HL-60 (cell line): ENCODE results near the gene ELAVL3.
"Not testable (repeated sequence)": the region's sequence is repeated elsewhere in the genome, so short reads cannot be mapped to it uniquely, and the experiment has no call there.

Experiments
- DNase-seq, 2 experiments: peaks; one replicate each; pipeline ENCODE4 v3.0.0-alpha.2; 2010 to 2020; ENCODE audit warnings: low read depth in 1 of 2, low spot score in 1 of 2
- H3K27ac ChIP-seq: fragments of 250-450 bp; sonication (Bioruptor Pico); replicated peaks from 2 replicates; pipeline ENCODE4 v1.5.1; 2020; ENCODE audit warnings: mild to moderate bottlenecking, moderate library complexity
- H3K27me3 ChIP-seq: fragments of 250-450 bp; sonication (Bioruptor Pico); 2 replicates; pipeline ENCODE4 v1.5.1; 2021; ENCODE audit warnings: mild to moderate bottlenecking, moderate library complexity; ENCODE audit not compliant: insufficient read depth, poor library complexity, severe bottlenecking
- H3K4me3 ChIP-seq: replicated peaks from 2 replicates; pipeline ENCODE4 v1.5.1; 2011; ENCODE audit warnings: mild to moderate bottlenecking, control low read depth, low read length; ENCODE audit not compliant: insufficient read depth
- CTCF ChIP-seq: IDR thresholded peaks from one replicate; pipeline ENCODE4 v1.5.1; 2011; ENCODE audit warnings: low read length, control low read depth, inconsistent platforms; ENCODE audit not compliant: insufficient read depth
- GABPA ChIP-seq: IDR thresholded peaks from 2 replicates; pipeline ENCODE4 v1.6.1; 2012; ENCODE audit warnings: low read depth
- POLR2AphosphoS5 ChIP-seq: IDR thresholded peaks from 2 replicates; pipeline ENCODE4 v1.6.1; 2012; ENCODE audit warnings: low read depth
- REST ChIP-seq: IDR thresholded peaks from 2 replicates; pipeline ENCODE4 v1.6.1; 2012; ENCODE audit warnings: low read depth; ENCODE audit not compliant: insufficient replicate concordance
- SPI1 ChIP-seq: IDR thresholded peaks from 2 replicates; pipeline ENCODE4 v1.6.1; 2012; ENCODE audit warnings: low read depth, mild to moderate bottlenecking, borderline replicate concordance

Gene ELAVL3

GRCh38 chr19:11464333-11465265 lies 16.2 kb downstream of the ELAVL3 start:
- TF ChIP-seq GABPA (no peak), REST (no peak), POLR2AphosphoS5 (no peak), CTCF (no peak), SPI1 (no peak)

GRCh38 chr19:11463391-11463790 lies 17.5 kb downstream of the ELAVL3 start:
- Histone ChIP-seq H3K4me3 (no peak overlapping the region), H3K27me3 (no peaks in the 10 kb centered on the region), H3K27ac (no peak overlapping the region)
- no peak for TF ChIP-seq CTCF
- DNase-seq: no peak

More at GRCh38 chr19:11464333-11465265, 16.2 kb downstream of the ELAVL3 start:
- no peak for DNase-seq
- Histone ChIP-seq H3K27me3 (no peaks in the 10 kb centered on the region), H3K4me3 (no peak overlapping the region), H3K27ac (no peak overlapping the region)

- H3K27ac ChIP-seq: no peak overlapping the region
- no peaks in the 10 kb centered on the region for H3K27me3 ChIP-seq
- TF ChIP-seq REST (no peak), GABPA (no peak), SPI1 (no peak), POLR2AphosphoS5 (no peak), CTCF (no peak)
- DNase-seq: no peak
- no peak overlapping the region for H3K4me3 ChIP-seq
These were observed 19.4 kb downstream of the ELAVL3 start for GRCh38 chr19:11461453-11461852.

GRCh38 chr19:11460207-11460606 lies 20.6 kb downstream of the ELAVL3 start:
- no peak for DNase-seq
- H3K27me3 ChIP-seq: no peaks in the 10 kb centered on the region
- no peak overlapping the region for H3K27ac ChIP-seq
- no peak for TF ChIP-seq REST
- H3K4me3 ChIP-seq: no peak overlapping the region

GRCh38 chr19:11458912-11459311 lies 21.9 kb downstream of the ELAVL3 start:
- H3K27me3 ChIP-seq, H3K27ac ChIP-seq, DNase-seq, H3K4me3 ChIP-seq: not testable (repeated sequence)
